OCI-LY3 (cell line): ENCODE results near the gene SHLD2.
"Not testable (repeated sequence)": the region's sequence is repeated elsewhere in the genome, so short reads cannot be mapped to it uniquely, and the experiment has no call there.

Source experiments
- EZH2phosphoT487 ChIP-seq: fragments of 200-600 bp; shearing (Covaris generic); IDR thresholded peaks from 2 replicates; pipeline ENCODE4 v1.6.1; 2018; ENCODE audit warnings: antibody characterized with exemption, mixed run types, low read depth
- TF ChIP-seq, protein P1 (sequence below): fragments of 200-600, 300-600 bp; sonication (generic); IDR thresholded peaks from 2 replicates; pipeline ENCODE4 v1.5.1; 2014; ENCODE audit warnings: antibody characterized with exemption, low read length, low read depth

GRCh38 chr10:87157821-87158220 is 62.8 kb downstream of the SHLD2 start:
- TF ChIP-seq, protein P1, sequence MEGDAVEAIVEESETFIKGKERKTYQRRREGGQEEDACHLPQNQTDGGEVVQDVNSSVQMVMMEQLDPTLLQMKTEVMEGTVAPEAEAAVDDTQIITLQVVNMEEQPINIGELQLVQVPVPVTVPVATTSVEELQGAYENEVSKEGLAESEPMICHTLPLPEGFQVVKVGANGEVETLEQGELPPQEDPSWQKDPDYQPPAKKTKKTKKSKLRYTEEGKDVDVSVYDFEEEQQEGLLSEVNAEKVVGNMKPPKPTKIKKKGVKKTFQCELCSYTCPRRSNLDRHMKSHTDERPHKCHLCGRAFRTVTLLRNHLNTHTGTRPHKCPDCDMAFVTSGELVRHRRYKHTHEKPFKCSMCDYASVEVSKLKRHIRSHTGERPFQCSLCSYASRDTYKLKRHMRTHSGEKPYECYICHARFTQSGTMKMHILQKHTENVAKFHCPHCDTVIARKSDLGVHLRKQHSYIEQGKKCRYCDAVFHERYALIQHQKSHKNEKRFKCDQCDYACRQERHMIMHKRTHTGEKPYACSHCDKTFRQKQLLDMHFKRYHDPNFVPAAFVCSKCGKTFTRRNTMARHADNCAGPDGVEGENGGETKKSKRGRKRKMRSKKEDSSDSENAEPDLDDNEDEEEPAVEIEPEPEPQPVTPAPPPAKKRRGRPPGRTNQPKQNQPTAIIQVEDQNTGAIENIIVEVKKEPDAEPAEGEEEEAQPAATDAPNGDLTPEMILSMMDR = not testable (repeated sequence)
- not testable (repeated sequence) for TF ChIP-seq EZH2phosphoT487
